Measurements from ENCODE around the gene SRGAP2C.

Gene SRGAP2C

DNA sequence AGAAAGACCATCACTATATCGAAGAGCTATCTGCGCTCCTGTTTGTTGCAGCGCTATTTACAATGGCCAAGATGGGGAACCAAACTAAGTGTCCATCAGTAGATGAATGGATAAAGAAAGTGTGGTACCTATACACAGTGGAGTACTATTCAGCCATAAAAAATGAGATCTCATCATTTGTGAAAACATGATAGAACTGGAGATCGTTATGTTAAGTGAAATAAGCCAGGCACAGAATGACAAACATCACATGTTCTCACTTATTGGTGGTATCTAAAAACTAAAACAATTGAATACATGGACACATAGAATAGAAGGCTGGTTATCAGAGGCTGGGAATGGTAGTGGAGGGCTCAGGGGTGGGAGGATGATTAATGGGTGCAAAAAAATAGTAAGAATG is 256.2 kb downstream of the SRGAP2C start:
- no peaks in the 10 kb centered on the region for H3K36me3 ChIP-seq
- H3K27me3 ChIP-seq = no peaks in the 10 kb centered on the region
- H3K9me3 ChIP-seq = peaks cover 0 to 3% (median 0%) of the 10 kb centered on the region in 3 donors
- no peak for DNase-seq
- H3K4me3 ChIP-seq = no peak overlapping the region
- H3K27ac ChIP-seq = no peak overlapping the region
- H3K4me1 ChIP-seq = no peaks in the 10 kb centered on the region
- no peak for TF ChIP-seq CTCF (IDR thresholded peaks at IDR 0.05)
- intact Hi-C loops (cut with DNase I; ENCODE audit: low total_unique reads) = no loop called here

Data from tibial artery (tissue), 4 donors.